Transverse colon (tissue), 4 donors: ENCODE data around the gene YTHDC2. TPM values are rescaled to one million over a fixed set of nuclear protein-coding genes. Genes with fewer than 3 reads are reported as not detected.

Source experiments
- DNase-seq: peaks from one replicate; pipeline ENCODE4 v3.0.0-alpha.2; 2019
- H3K27ac ChIP-seq, 4 donors: fragments of 200-600 bp; sonication (generic); 2 replicates each; pipeline ENCODE4 v1.5.1; 2016 to 2018; ENCODE audit warnings: inconsistent platforms in 4 of 4
- H3K27me3 ChIP-seq: fragments of 200-600 bp; sonication (generic); 2 replicates; pipeline ENCODE4 v1.5.1; 2017; ENCODE audit warnings: inconsistent platforms
- H3K36me3 ChIP-seq, 4 donors: fragments of 200-600 bp; sonication (generic); 2 replicates each; pipeline ENCODE4 v1.5.1; 2017 to 2019; ENCODE audit warnings: inconsistent platforms in 4 of 4
- H3K4me1 ChIP-seq, 4 donors: fragments of 200-600 bp; sonication (generic); 2 replicates each; pipeline ENCODE4 v1.5.1; 2017 to 2020; ENCODE audit warnings: inconsistent platforms in 4 of 4
- H3K4me3 ChIP-seq, 4 donors: fragments of 200-600 bp; sonication (generic); 1 replicate in 1 of 4; 2 replicates in 3 of 4; pipeline versions ENCODE4 v1.5.1 to v1.6.1; 2017 to 2019; ENCODE audit warnings: inconsistent platforms in 4 of 4
- H3K9me3 ChIP-seq, 2 donors: fragments of 200-600 bp; sonication (generic); 2 replicates each; pipeline ENCODE4 v1.5.1; 2017 to 2019; ENCODE audit warnings: inconsistent platforms in 2 of 2
- CTCF ChIP-seq, 5 experiments: fragments of 200-600 bp in 3 of 5; fragments of 450-650 bp in 2 of 5; sonication (generic) in 3 of 5; IDR thresholded peaks; 1 replicate in 2 of 5; 2 replicates in 3 of 5; pipeline ENCODE4 v1.5.1; 2016 to 2017; ENCODE audit warnings: antibody characterized with exemption in 5 of 5, inconsistent platforms in 3 of 5, mild to moderate bottlenecking in 2 of 5, moderate library complexity in 1 of 5
- EP300 ChIP-seq: sonication (generic); formaldehyde crosslinking; IDR thresholded peaks from one replicate; pipeline ENCODE4 v1.6.1; 2017; ENCODE audit warnings: antibody characterized with exemption, low read depth
- POLR2A ChIP-seq: fragments of 450-650 bp; IDR thresholded peaks from one replicate; pipeline ENCODE4 v1.6.1; 2016; ENCODE audit warnings: antibody characterized with exemption, mild to moderate bottlenecking, moderate library complexity
- POLR2AphosphoS5 ChIP-seq, 3 donors: sonication (generic); formaldehyde crosslinking; IDR thresholded peaks; one replicate each; pipeline ENCODE4 v1.6.1; 2016; ENCODE audit warnings: antibody characterized with exemption in 3 of 3
- WGBS, 2 donors: methylation state at CpG; one replicate each; pipeline ENCODE4 v1.1.5; 2018; ENCODE audit warnings: low coverage in 1 of 2; 5-methylcytosine and 5-hydroxymethylcytosine counted together
- in situ Hi-C, 4 donors: fragments of 200-750 bp; cut with MboI; loops; one replicate each; pipeline versions ENCODE4 v1.15.0 to v1.15.1; 2017; ENCODE audit warnings: low sequenced_read_pairs in 3 of 4, low pct_ligation_motif_present in 1 of 4, low pct_unique_long_range_greater_than_20kb in 1 of 4
- intact Hi-C: fragments of 100-400 bp; cut with DNase I; formaldehyde crosslinking; loops from one replicate; pipeline ENCODE4 v1.15.1; 2023; ENCODE audit warnings: low total_unique reads
- total RNA-seq, 4 donors: library from RNA; depleted of rRNA; stranded (reverse); fragments of >200 nt; gene quantifications; one replicate each; pipeline ENCODE4 v1.1.0, GENCODE V29; 2016

Gene YTHDC2
- total RNA-seq, 4 donors from 2014 or later, result 23.6 to 35.4 (median 27.6) TPM

- 85% methylated on average over 2 of the region's 2 CpGs; no CpG with 5 or more reads in 1 of the 2 donors for WGBS, 2 donors
- Histone ChIP-seq H3K4me3 (no peak overlapping the region), H3K27me3 (no peaks in the 10 kb centered on the region), H3K4me1 (no peaks in the 10 kb centered on the region), H3K27ac (no peak overlapping the region), H3K9me3 (no peaks in the 10 kb centered on the region), H3K36me3 (peaks cover 0 to 25% (median 9%) of the 10 kb centered on the region in 4 donors)
- TF ChIP-seq CTCF (IDR thresholded peaks at IDR 0.05), result no peak
- no peak for TF ChIP-seq POLR2A
- TF ChIP-seq POLR2AphosphoS5 (IDR thresholded peaks at IDR 0.05), result no peak
- TF ChIP-seq EP300, result no peak
- no peak for DNase-seq
- in situ Hi-C loops (no loop called here), intact Hi-C loops (loop anchor here (5.0 kb wide), 1 partner anchor 1378 kb away; no protein-coding TSS in a partner anchor)
Measured at GRCh38 chr5:113574417-113574816, 60.9 kb downstream of the YTHDC2 start.

GRCh38 chr5:113575074-113575473 is 61.6 kb downstream of the YTHDC2 start:
- in situ Hi-C loops, result no loop called here
- DNase-seq, result no peak
- Histone ChIP-seq H3K27ac (no peak overlapping the region), H3K4me1 (no peaks in the 10 kb centered on the region), H3K27me3 (no peaks in the 10 kb centered on the region), H3K36me3 (peaks cover 0 to 29% (median 9%) of the 10 kb centered on the region in 4 donors), H3K9me3 (no peaks in the 10 kb centered on the region), H3K4me3 (no peak overlapping the region)
- intact Hi-C loops, result no loop called here
- no peak for TF ChIP-seq CTCF (IDR thresholded peaks at IDR 0.05)
- TF ChIP-seq EP300, result no peak
- no peak for TF ChIP-seq POLR2A
- no peak for TF ChIP-seq POLR2AphosphoS5 (IDR thresholded peaks at IDR 0.05)
- WGBS, 2 donors, result 78 to 80% methylated on average over 4 of the region's 4 CpGs

GRCh38 chr5:113578091-113578490 is 64.6 kb downstream of the YTHDC2 start:
- intact Hi-C loops, result no loop called here
- TF ChIP-seq EP300 (no peak), POLR2A (no peak), CTCF (IDR thresholded peaks at IDR 0.05) (no peak), POLR2AphosphoS5 (IDR thresholded peaks at IDR 0.05) (no peak)
- no peaks in the 10 kb centered on the region for H3K4me1 ChIP-seq
- no peaks in the 10 kb centered on the region for H3K9me3 ChIP-seq
- DNase-seq, result no peak
- H3K27ac ChIP-seq, result no peak overlapping the region
- in situ Hi-C loops, result no loop called here
- H3K4me3 ChIP-seq, result no peak overlapping the region
- H3K27me3 ChIP-seq, result no peaks in the 10 kb centered on the region
- 91 to 100% methylated on average over 1 to 2 of the region's 2 CpGs for WGBS, 2 donors
- peaks cover 0 to 11% (median 2%) of the 10 kb centered on the region in 4 donors for H3K36me3 ChIP-seq

GRCh38 chr5:113581388-113581787 is 67.9 kb downstream of the YTHDC2 start:
- TF ChIP-seq POLR2AphosphoS5 (IDR thresholded peaks at IDR 0.05) (no peak), POLR2A (no peak), EP300 (no peak), CTCF (IDR thresholded peaks at IDR 0.05) (no peak)
- Histone ChIP-seq H3K4me1 (no peaks in the 10 kb centered on the region), H3K27me3 (no peaks in the 10 kb centered on the region), H3K36me3 (peaks cover 0 to 16% (median 0%) of the 10 kb centered on the region in 4 donors), H3K27ac (no peak overlapping the region), H3K9me3 (no peaks in the 10 kb centered on the region), H3K4me3 (no peak overlapping the region)
- intact Hi-C loops (no loop called here), in situ Hi-C loops (no loop called here)
- no peak for DNase-seq
- 69 to 87% methylated on average over 2 of the region's 2 CpGs for WGBS, 2 donors
